GM10266 (cell line): ENCODE measurements around the gene ETV1.

Experiments
- DNase-seq: peaks from one replicate; pipeline ENCODE4 v3.0.0; 2012; ENCODE audit errors: extremely low spot score
- CTCF ChIP-seq: IDR thresholded peaks from 2 replicates; pipeline ENCODE4 v1.5.1; 2012; ENCODE audit warnings: mild to moderate bottlenecking, low read depth; ENCODE audit not compliant: control insufficient read depth, insufficient read depth; ENCODE audit errors: missing control alignments

The ETV1 gene

GRCh38 chr7:13871008-13871407 is 118.5 kb downstream of the ETV1 start:
- no peak for DNase-seq
- TF ChIP-seq CTCF: no peak

- no peak for DNase-seq
- TF ChIP-seq CTCF: no peak
Observed at GRCh38 chr7:13860734-13861133, 128.7 kb downstream of the ETV1 start.

- no peak for DNase-seq
- no peak for TF ChIP-seq CTCF
Observed at GRCh38 chr7:13856012-13856411, 133.5 kb downstream of the ETV1 start.

GRCh38 chr7:13852281-13852968 is 137.0 kb downstream of the ETV1 start:
- DNase-seq: no peak

GRCh38 chr7:13851736-13852135 is 137.7 kb downstream of the ETV1 start:
- DNase-seq: no peak
- TF ChIP-seq CTCF: no peak

More at GRCh38 chr7:13852281-13852968, 137.0 kb downstream of the ETV1 start:
- TF ChIP-seq CTCF: no peak

- DNase-seq: peak; percentile 16
- no peak for TF ChIP-seq CTCF
Observed at GRCh38 chr7:13850185-13850752, 139.2 kb downstream of the ETV1 start.

- no peak for DNase-seq
- no peak for TF ChIP-seq CTCF
Observed at GRCh38 chr7:13849163-13849892, 140.1 kb downstream of the ETV1 start.
